HG02970 (cell line): ENCODE measurements around the gene YBX1.

ENCODE experiments used
- ATAC-seq: cut with Tn5 transposase; IDR thresholded peaks from one replicate; pipeline ENCODE4 v1.9.1; 2021; ENCODE audit warnings: mild to moderate bottlenecking, moderate library complexity, moderate number of reproducible peaks; ENCODE audit not compliant: unreplicated experiment, low FRiP score

The YBX1 gene

GRCh38 chr1:42733415-42734200 lies 51.4 kb downstream of the YBX1 start:
- ATAC-seq: no peak

GRCh38 chr1:42734201-42735035 lies 52.2 kb downstream of the YBX1 start:
- no peak for ATAC-seq

- no peak for ATAC-seq
These were observed 52.8 kb downstream of the YBX1 start for GRCh38 chr1:42735056-42735455.

GRCh38 chr1:42735477-42736105 lies 53.4 kb downstream of the YBX1 start:
- ATAC-seq: no peak

GRCh38 chr1:42736152-42736551 lies 53.9 kb downstream of the YBX1 start:
- ATAC-seq: no peak

GRCh38 chr1:42736571-42737200 lies 54.5 kb downstream of the YBX1 start:
- no peak for ATAC-seq

- no peak for ATAC-seq
These were observed 55.0 kb downstream of the YBX1 start for GRCh38 chr1:42737257-42737656.

- no peak for ATAC-seq
These were observed 55.9 kb downstream of the YBX1 start for GRCh38 chr1:42737986-42738677.

GRCh38 chr1:42738678-42739226 lies 56.5 kb downstream of the YBX1 start:
- ATAC-seq: no peak

- no peak for ATAC-seq
These were observed 57.8 kb downstream of the YBX1 start, which contains the start of gene CLDN19 for GRCh38 chr1:42739753-42740700. TSS of gene CLDN19 (minus strand) at chr1:42740236. CDS start at chr1:42740063, 173 bp downstream.

- no peak for ATAC-seq
These were observed 58.8 kb downstream of the YBX1 start for GRCh38 chr1:42740851-42741580.

GRCh38 chr1:42741706-42742105 lies 59.5 kb downstream of the YBX1 start:
- no peak for ATAC-seq

GRCh38 chr1:42742141-42742540 lies 59.9 kb downstream of the YBX1 start:
- ATAC-seq: no peak

- ATAC-seq: no peak
These were observed 60.5 kb downstream of the YBX1 start for GRCh38 chr1:42742617-42743316.

- no peak for ATAC-seq
These were observed 61.3 kb downstream of the YBX1 start for GRCh38 chr1:42743317-42744147.

GRCh38 chr1:42744148-42744413 lies 61.9 kb downstream of the YBX1 start:
- ATAC-seq: no peak

- ATAC-seq: no peak
These were observed 63.6 kb downstream of the YBX1 start for GRCh38 chr1:42745851-42746250.
